Measurements from ENCODE around the gene SP2.

Gene SP2

GRCh38 chr17:47906443-47906842 is 10.4 kb downstream of the SP2 start:
- no peak for TF ChIP-seq TCF12 (IDR thresholded peaks at IDR 0.05; ENCODE audit: low read depth)
- no peak for TF ChIP-seq TAF1 (IDR thresholded peaks at IDR 0.05; ENCODE audit: low read depth)

- no peak for TF ChIP-seq FOXM1 (IDR thresholded peaks at IDR 0.05; ENCODE audit: borderline replicate concordance, low read depth)
These were observed 12.0 kb downstream of the SP2 start for GRCh38 chr17:47907932-47908562.

GRCh38 chr17:47913050-47913449 is 17.0 kb downstream of the SP2 start:
- TF ChIP-seq NFIC (IDR thresholded peaks at IDR 0.05) (no peak), TCF12 (IDR thresholded peaks at IDR 0.05; ENCODE audit: low read depth) (no peak), YY1 (IDR thresholded peaks at IDR 0.05; ENCODE audit: low read depth) (no peak), ZBTB7A (IDR thresholded peaks at IDR 0.05; ENCODE audit: low read depth) (no peak), EP300 (IDR thresholded peaks at IDR 0.05; ENCODE audit: borderline replicate concordance) (no peak), CEBPB (IDR thresholded peaks at IDR 0.05) (no peak), FOXM1 (IDR thresholded peaks at IDR 0.05; ENCODE audit: borderline replicate concordance, low read depth) (no peak), TAF1 (IDR thresholded peaks at IDR 0.05; ENCODE audit: low read depth) (no peak), REST (IDR thresholded peaks at IDR 0.05; ENCODE audit: low read depth) (no peak), MAX (IDR thresholded peaks at IDR 0.05) (no peak), TEAD4 (IDR thresholded peaks at IDR 0.05) (no peak), USF1 (IDR thresholded peaks at IDR 0.05) (no peak), RAD21 (IDR thresholded peaks at IDR 0.05; ENCODE audit: low read depth) (no peak), CREB1 (IDR thresholded peaks at IDR 0.05; ENCODE audit: low read depth) (no peak), EGR1 (IDR thresholded peaks at IDR 0.05) (no peak)

- no peak for TF ChIP-seq CREB1 (IDR thresholded peaks at IDR 0.05; ENCODE audit: low read depth)
- no peak for TF ChIP-seq EGR1 (IDR thresholded peaks at IDR 0.05)
- no peak for TF ChIP-seq ZBTB7A (IDR thresholded peaks at IDR 0.05; ENCODE audit: low read depth)
- TF ChIP-seq NFIC (IDR thresholded peaks at IDR 0.05): no peak
- no peak for TF ChIP-seq TCF12 (IDR thresholded peaks at IDR 0.05; ENCODE audit: low read depth)
- no peak for TF ChIP-seq CEBPB (IDR thresholded peaks at IDR 0.05)
- no peak for TF ChIP-seq REST (IDR thresholded peaks at IDR 0.05; ENCODE audit: low read depth)
- TF ChIP-seq FOXM1 (IDR thresholded peaks at IDR 0.05; ENCODE audit: borderline replicate concordance, low read depth): no peak
- no peak for TF ChIP-seq TEAD4 (IDR thresholded peaks at IDR 0.05)
- TF ChIP-seq YY1 (IDR thresholded peaks at IDR 0.05; ENCODE audit: low read depth): no peak
- no peak for TF ChIP-seq TAF1 (IDR thresholded peaks at IDR 0.05; ENCODE audit: low read depth)
- no peak for TF ChIP-seq RAD21 (IDR thresholded peaks at IDR 0.05; ENCODE audit: low read depth)
- no peak for TF ChIP-seq USF1 (IDR thresholded peaks at IDR 0.05)
These were observed 18.4 kb downstream of the SP2 start for GRCh38 chr17:47914306-47914948.

- TF ChIP-seq YY1 (IDR thresholded peaks at IDR 0.05; ENCODE audit: low read depth) (no peak), TAF1 (IDR thresholded peaks at IDR 0.05; ENCODE audit: low read depth) (no peak), USF1 (IDR thresholded peaks at IDR 0.05) (no peak), NFIC (IDR thresholded peaks at IDR 0.05) (no peak)
These were observed 19.9 kb downstream of the SP2 start for GRCh38 chr17:47915776-47916398.

Data from Ishikawa (cell line).